KMS-11 (cell line): ENCODE results near the gene TANC1.

ENCODE experiments used
- H2AFZ ChIP-seq: fragments of 200-600 bp; sonication (generic); 2 replicates; pipeline ENCODE4 v1.6.1; 2016; ENCODE audit warnings: antibody characterized with exemption, mixed run types, low read depth
- H3K27ac ChIP-seq: fragments of 200-600 bp; sonication (generic); 2 replicates; pipeline ENCODE4 v1.6.1; 2016; ENCODE audit warnings: mild to moderate bottlenecking, mixed run types
- H3K27me3 ChIP-seq: fragments of 200-600 bp; sonication (generic); 2 replicates; pipeline ENCODE4 v1.6.1; 2017; ENCODE audit warnings: mild to moderate bottlenecking, low read depth, mixed run types, moderate library complexity; ENCODE audit not compliant: insufficient read depth
- H3K36me3 ChIP-seq: fragments of 200-600 bp; sonication (generic); 2 replicates; pipeline ENCODE4 v1.6.1; 2017; ENCODE audit warnings: mild to moderate bottlenecking, mixed run types; ENCODE audit not compliant: insufficient read depth
- H3K4me1 ChIP-seq: fragments of 200-600 bp; sonication (generic); 2 replicates; pipeline ENCODE4 v1.6.1; 2016; ENCODE audit warnings: mild to moderate bottlenecking, low read depth, mixed run types; ENCODE audit not compliant: poor library complexity, severe bottlenecking
- H3K4me2 ChIP-seq: fragments of 200-600 bp; sonication (generic); 2 replicates; pipeline ENCODE4 v1.7.0; 2016; ENCODE audit warnings: mild to moderate bottlenecking, mixed run types
- H3K4me3 ChIP-seq: fragments of 200-600 bp; sonication (generic); IDR thresholded peaks from 2 replicates; pipeline ENCODE4 v1.6.1; 2017; ENCODE audit warnings: low read depth, low read length, mixed read lengths; ENCODE audit not compliant: insufficient read depth
- H3K79me2 ChIP-seq: fragments of 200-600 bp; sonication (generic); 2 replicates; pipeline ENCODE4 v1.6.1; 2016; ENCODE audit warnings: low read depth, mixed run types; ENCODE audit not compliant: insufficient read depth
- H3K9ac ChIP-seq: fragments of 200-600 bp; sonication (generic); 2 replicates; pipeline ENCODE4 v1.6.1; 2016; ENCODE audit warnings: mild to moderate bottlenecking, mixed run types
- H4K20me1 ChIP-seq: fragments of 200-600 bp; sonication (generic); 2 replicates; pipeline ENCODE4 v1.6.1; 2016; ENCODE audit warnings: mild to moderate bottlenecking, mixed run types; ENCODE audit not compliant: insufficient read depth
- TF ChIP-seq, protein P1 (sequence below): fragments of 200-600 bp; sonication (generic); conservative IDR thresholded peaks from 2 replicates; pipeline ENCODE4 v1.6.1; 2017; ENCODE audit warnings: low read depth, mild to moderate bottlenecking, antibody characterized with exemption, low read length, moderate library complexity, mixed read lengths

The TANC1 gene

DNA sequence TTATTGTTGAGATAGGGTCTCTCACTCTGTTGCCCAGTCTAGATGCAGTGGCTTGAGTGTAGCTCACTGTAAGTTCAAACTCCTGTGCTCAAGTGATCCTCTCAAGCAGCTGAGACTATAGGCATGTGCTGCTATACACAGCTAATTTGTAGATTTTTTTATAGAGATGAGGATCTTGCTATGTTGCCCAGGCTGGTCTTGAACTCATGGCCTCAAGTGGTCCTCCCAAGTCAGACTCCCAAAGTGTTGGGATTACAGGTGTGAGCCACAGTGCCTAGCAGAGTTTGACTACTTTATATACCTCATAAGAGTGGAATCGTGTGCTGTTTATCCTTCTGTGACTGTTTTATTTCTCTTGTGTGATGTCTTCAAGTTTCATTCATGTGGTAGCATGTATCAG lies 60.3 kb downstream of the TANC1 start:
- H3K4me3 ChIP-seq: no peak overlapping the region
- H4K20me1 ChIP-seq: peaks cover 10% of the 10 kb centered on the region; the same call in 1 of the 2 replicates
- H3K4me2 ChIP-seq: no peak overlapping the region
- H3K4me1 ChIP-seq: peaks cover 41% of the 10 kb centered on the region
- no peak overlapping the region for H3K27ac ChIP-seq
- H3K36me3 ChIP-seq: no peaks in the 10 kb centered on the region
- H3K9ac ChIP-seq: no peak overlapping the region
- H3K79me2 ChIP-seq: peaks cover 29% of the 10 kb centered on the region; the same call in 1 of the 2 replicates
- H2AFZ ChIP-seq: no peak overlapping the region
- no peaks in the 10 kb centered on the region for H3K27me3 ChIP-seq
- TF ChIP-seq, protein P1, sequence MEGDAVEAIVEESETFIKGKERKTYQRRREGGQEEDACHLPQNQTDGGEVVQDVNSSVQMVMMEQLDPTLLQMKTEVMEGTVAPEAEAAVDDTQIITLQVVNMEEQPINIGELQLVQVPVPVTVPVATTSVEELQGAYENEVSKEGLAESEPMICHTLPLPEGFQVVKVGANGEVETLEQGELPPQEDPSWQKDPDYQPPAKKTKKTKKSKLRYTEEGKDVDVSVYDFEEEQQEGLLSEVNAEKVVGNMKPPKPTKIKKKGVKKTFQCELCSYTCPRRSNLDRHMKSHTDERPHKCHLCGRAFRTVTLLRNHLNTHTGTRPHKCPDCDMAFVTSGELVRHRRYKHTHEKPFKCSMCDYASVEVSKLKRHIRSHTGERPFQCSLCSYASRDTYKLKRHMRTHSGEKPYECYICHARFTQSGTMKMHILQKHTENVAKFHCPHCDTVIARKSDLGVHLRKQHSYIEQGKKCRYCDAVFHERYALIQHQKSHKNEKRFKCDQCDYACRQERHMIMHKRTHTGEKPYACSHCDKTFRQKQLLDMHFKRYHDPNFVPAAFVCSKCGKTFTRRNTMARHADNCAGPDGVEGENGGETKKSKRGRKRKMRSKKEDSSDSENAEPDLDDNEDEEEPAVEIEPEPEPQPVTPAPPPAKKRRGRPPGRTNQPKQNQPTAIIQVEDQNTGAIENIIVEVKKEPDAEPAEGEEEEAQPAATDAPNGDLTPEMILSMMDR: no peak

DNA sequence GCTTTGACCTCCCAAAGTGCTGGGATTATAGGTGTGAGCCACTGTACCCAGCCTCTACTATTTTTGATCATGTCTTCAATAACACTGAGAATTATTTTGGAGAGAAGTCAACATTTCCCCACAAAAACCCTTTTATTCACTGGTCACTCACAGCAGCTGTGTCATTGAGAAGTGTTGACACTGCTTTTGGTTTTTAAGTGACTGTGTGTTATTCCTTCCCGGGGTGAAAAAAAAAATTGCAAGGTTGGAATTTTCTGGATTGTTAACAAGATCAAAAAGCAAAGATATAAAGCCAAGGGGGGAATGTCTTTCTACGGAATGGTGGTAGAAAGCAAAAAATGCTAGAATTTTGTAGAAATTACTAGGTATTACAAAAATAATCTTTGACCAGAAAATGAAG lies 61.5 kb downstream of the TANC1 start:
- Histone ChIP-seq H3K4me1 (peaks cover 43% of the 10 kb centered on the region), H3K27me3 (no peaks in the 10 kb centered on the region), H4K20me1 (peaks cover 10% of the 10 kb centered on the region; the same call in 1 of the 2 replicates), H3K36me3 (no peaks in the 10 kb centered on the region), H3K4me3 (no peak overlapping the region), H3K27ac (no peak overlapping the region), H3K4me2 (no peak overlapping the region), H2AFZ (no peak overlapping the region), H3K79me2 (peaks cover 33% of the 10 kb centered on the region; the same call in 1 of the 2 replicates), H3K9ac (no peak overlapping the region)
- TF ChIP-seq, protein P1: no peak

DNA sequence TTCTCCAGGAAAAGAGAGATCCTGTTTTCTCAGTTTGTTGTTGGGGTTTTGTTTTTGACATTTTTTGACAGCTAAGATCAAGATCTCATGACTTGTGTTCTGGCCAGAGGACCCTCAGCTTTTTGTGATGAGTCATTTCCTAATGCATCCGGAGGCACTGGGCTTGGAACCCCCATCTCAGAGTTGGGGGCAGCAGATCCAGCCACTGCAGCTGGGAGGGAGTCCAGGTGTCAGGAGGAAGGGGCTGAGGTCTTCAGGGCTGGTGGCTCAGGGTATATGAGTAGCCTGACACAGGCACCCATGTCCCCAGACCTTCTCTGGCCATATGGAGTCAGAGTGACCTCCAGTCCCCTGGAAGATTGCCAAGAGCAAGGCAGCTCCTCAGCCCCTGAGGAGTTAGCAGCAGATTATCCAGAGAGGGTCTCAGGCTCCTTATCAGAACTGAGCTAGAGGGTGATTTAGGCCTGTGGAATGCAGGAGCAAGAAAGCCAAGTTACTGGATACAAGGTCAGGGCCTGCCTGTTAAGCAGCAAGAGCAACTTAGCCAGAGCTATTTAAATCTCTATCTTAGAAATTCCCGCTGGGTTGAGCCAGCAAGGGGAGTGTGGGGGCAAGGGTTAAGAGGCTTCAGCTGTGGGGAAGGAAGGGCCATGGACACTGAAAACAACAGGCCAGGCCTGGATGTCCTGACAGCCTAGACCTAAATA lies 62.4 kb downstream of the TANC1 start:
- H3K36me3 ChIP-seq: no peaks in the 10 kb centered on the region
- no peak overlapping the region for H3K9ac ChIP-seq
- no peaks in the 10 kb centered on the region for H3K27me3 ChIP-seq
- H2AFZ ChIP-seq: no peak overlapping the region
- peaks cover 52% of the 10 kb centered on the region for H3K4me1 ChIP-seq
- no peak overlapping the region for H3K4me3 ChIP-seq
- H3K4me2 ChIP-seq: no peak overlapping the region; the same call in 1 of the 2 replicates
- TF ChIP-seq, protein P1: no peak
- peaks cover 33% of the 10 kb centered on the region; the same call in 1 of the 2 replicates for H3K79me2 ChIP-seq
- H4K20me1 ChIP-seq: peaks cover 10% of the 10 kb centered on the region; the same call in 1 of the 2 replicates
- H3K27ac ChIP-seq: no peak overlapping the region

DNA sequence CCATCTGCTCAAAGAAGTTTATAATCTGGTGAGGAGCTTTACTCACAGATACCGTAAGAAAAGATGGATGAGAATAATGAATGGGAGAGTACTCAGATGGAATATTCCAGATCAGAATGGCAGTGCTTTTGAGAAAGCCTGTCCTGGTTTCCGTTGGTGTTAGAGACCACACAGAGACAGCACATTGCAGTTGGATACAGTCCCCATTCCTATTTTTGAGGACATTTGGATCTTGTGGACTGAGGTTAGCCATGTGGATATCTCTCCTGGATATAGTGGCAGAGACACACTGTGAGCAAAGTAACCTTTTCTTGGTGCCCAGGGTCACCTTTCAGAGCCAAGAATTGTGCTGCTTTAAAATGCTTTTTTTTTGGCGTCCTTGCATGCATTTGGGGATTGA lies 63.7 kb downstream of the TANC1 start:
- TF ChIP-seq, protein P1: no peak
- peak overlapping the region; percentile 7; the same call in 1 of the 2 replicates for H3K4me2 ChIP-seq
- H3K27ac ChIP-seq: no peak overlapping the region
- H4K20me1 ChIP-seq: peaks cover 10% of the 10 kb centered on the region; the same call in 1 of the 2 replicates
- H3K79me2 ChIP-seq: peaks cover 29% of the 10 kb centered on the region; the same call in 1 of the 2 replicates
- no peak overlapping the region for H2AFZ ChIP-seq
- H3K27me3 ChIP-seq: no peaks in the 10 kb centered on the region
- H3K4me1 ChIP-seq: peaks cover 59% of the 10 kb centered on the region
- no peaks in the 10 kb centered on the region for H3K36me3 ChIP-seq
- no peak overlapping the region for H3K9ac ChIP-seq
- H3K4me3 ChIP-seq: no peak overlapping the region
